ENCODE measurements around the gene RNF44.

RNF44 gene

GRCh38 chr5:176536902-176537553 is at the start of gene RNF44:
Gene RNF44 (minus strand): TSS chr5:176537402. CDS start chr5:176532472, 4,930 bp downstream.
- peak; percentile 99 for DNase-seq

DNA sequence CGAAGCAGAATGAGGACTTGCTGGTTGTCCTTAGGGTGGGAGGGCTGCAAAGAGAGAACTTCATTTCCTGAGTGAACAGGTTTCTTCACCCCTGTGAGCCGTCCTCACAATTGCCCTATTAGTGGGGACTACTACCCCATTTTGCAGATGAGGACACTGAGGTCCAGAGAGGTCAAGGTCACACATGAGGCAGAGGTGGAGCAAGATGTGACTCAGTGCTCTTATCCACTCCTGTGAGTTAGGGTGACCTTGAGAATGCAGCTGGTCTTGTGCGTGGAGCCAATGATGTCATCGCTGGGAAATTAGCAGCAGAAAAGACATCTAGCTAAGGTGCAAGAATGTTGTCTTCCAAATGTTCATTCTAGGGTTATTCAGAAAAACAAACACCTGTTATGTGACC is 45.9 kb upstream of the RNF44 start:
- DNase-seq: no peak

DNA sequence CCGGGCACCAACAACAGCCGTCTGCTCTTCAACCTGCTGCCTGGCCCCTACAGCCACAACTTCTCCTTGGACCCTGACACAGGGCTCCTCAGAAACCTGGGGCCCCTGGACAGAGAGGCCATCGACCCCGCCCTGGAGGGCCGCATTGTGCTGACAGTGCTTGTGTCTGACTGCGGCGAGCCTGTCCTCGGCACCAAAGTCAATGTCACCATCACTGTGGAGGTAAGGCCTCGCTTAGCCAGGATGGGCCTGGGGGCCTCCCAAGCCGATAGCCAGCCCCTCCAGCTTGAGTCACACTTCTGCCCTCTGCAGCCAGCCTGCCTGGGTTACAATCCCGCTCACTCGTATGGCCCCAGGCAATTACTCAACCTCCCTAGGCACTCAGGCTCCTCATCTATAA is 44.2 kb upstream of the RNF44 start:
- DNase-seq: no peak

DNA sequence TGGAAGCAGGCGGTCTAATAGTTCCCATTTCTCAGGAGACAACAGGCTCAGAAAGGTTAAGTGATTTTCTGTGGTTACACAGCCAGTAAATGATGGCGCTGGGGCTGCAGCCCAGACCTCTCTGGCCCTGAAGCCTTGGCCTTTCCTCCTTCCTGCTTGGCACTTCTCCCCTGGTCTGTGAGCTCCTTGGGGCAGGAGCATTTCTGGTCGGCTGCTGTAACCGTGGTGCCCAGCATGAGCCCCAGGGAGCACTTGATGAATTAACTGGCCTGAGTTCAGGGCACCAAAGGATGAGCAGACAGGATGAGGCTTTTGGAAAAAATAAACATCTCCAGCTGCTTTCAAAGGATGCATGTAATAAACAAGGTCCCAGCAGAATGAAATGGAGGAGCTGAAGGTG is 42.1 kb upstream of the RNF44 start:
- DNase-seq: no peak

DNA sequence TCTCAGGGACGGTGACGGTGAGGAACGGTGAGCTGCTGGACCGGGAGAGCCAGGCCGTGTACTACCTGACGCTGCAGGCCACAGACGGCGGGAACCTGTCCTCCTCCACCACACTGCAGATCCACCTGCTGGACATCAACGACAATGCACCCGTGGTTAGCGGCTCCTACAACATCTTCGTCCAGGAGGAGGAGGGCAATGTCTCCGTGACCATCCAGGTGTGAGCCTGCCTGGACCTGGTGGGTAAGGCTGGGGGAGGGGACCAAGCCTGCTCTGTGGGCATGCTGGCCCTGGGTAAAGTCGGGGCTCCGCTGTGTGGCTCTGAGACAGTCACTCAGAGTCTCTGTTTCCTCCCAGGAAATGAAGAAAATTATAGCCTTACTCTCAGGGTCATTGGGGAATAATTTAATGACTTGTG is 41.2 kb upstream of the RNF44 start:
- peak; percentile 22 for DNase-seq

DNA sequence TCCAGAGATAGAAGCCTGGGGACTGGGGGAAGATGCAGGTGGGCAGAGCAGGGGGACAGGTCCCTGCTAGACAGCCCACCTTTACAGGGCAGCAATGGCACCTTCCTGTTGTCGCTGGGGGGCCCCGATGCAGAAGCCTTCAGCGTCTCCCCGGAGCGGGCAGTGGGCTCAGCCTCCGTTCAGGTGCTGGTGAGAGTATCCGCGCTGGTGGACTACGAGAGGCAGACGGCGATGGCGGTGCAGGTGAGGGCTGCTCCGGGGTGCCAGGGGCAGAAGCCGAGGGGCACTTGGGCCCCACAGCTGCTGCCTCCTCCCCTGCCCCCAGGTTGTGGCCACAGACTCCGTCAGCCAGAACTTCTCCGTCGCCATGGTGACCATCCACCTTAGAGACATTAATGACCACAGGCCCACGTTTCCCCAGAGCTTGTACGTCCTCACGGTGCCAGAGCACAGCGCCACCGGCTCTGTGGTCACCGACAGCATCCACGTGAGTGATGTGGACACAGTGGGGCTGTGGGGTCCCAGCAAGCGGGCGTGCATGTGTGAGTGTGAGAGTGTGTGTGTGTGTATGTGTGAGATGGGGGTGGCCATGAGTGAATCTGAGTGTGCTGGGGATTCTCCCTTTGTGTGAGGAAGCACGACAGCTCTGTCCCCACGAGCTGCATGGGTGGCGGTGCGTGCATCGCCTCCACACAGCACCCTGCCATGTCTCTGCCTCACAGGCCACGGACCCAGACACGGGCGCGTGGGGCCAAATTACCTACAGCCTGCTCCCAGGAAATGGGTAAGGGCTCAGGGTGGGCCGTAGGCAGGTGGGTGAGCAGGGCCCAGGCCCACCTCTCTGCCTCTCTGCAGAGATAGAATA is 40.3 kb upstream of the RNF44 start:
- no peak for DNase-seq

GRCh38 chr5:176575488-176576422 is 38.6 kb upstream of the RNF44 start:
- DNase-seq: no peak

- DNase-seq: no peak
Observed at GRCh38 chr5:176575066-176575465, 37.9 kb upstream of the RNF44 start.

- DNase-seq: no peak
Observed at GRCh38 chr5:176574297-176574591, 37.0 kb upstream of the RNF44 start.

DNA sequence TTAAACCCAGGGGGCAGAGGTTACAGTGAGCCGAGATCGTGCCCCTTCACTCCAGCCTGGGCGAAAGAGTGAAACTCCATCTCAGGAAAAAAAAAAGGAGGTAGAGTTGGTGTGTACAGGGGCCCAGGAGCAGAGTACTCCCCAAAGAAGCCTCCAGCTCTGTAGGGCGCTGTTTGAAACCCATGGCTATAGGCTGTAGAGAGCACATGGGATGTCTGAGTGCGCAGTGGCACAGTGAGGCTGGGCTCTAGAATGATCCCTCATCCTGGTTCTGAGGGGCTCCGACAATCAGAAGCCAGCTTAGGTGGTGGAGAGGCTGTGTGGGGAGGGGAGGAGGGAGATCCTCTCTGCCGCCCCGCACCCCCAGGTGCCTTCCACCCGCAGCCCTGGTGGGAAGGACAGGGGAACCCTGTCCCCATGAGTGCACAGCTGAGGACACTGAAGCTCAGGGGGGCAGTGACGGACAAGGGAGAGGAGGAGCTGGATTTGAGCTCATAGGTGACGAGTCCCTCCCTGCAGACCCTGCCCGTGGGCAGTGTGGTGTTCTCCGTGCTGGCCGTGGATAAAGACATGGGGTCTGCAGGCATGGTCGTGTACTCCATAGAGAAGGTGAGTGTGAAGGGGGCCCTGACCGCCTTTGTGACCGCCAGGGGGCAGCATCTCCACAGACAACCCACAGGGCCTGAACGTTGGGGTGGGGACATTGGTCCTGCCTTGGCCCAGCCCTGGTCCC is 36.5 kb upstream of the RNF44 start:
- peak; percentile 61 for DNase-seq

- no peak for DNase-seq
Observed at GRCh38 chr5:176570044-176570443, 32.8 kb upstream of the RNF44 start.

DNA sequence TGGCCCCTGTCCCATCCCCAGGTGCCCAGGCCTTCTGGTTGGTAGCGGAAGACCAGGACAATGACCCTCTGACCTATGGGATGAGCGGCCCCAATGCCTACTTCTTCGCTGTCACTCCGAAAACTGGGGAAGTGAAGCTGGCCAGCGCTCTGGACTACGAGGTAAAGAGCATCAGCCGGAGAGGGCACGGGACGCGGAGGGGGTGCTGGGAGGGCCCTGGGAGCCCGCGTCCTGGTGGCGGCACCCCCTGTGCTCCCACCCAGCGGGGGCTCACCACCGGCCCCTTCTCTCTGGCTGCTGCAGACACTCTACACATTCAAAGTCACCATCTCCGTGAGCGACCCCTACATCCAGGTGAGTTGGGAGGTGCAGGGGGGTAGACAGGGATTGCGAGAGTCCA is 31.5 kb upstream of the RNF44 start:
- DNase-seq: no peak

DNA sequence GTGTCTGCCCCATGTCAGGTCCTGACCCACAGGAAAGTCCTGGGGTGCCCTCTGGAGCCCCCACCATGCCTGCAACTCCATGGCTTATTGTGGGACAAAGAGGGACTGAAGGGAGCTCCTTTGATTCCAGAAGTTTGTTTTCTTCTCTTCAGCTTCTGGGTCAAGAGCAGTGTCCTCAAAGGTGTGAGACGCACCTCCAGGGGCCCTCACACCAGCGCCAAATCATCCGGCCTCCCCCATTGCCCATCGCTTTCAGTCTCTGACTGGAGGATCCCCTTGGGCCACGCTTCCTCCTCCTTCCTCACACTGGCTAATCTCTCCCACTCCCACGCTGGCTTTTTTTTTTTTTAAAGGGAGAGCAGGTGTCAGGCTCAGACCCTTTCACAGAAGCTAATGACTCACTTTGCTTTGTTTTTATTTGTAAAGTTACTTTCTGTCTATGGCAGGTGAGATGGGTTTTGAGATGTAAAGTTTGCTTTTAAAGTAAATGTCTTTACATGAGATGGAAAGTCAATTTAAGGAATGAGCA is 28.6 kb upstream of the RNF44 start:
- no peak for DNase-seq

DNA sequence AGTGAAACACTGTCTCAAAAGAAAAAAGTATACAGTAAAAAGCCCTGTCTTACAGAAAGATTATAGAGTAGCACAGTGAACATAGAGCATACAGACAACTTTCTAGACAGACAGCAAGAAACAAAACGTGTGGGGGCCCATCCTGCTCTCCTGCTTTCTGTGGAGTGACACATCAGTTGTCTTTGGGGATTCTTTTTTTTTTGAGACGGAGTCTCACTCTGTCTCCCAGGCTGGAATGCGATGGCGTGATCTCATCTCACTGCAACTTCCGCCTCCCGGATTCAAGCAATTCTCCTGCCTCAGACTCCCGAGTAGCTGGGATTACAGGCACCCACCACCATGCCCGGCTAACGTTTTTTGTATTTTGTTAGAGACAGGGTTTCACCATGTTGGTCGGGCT is 26.8 kb upstream of the RNF44 start:
- no peak for DNase-seq

- DNase-seq: no peak
Observed at GRCh38 chr5:176562189-176562588, 25.0 kb upstream of the RNF44 start.

DNA sequence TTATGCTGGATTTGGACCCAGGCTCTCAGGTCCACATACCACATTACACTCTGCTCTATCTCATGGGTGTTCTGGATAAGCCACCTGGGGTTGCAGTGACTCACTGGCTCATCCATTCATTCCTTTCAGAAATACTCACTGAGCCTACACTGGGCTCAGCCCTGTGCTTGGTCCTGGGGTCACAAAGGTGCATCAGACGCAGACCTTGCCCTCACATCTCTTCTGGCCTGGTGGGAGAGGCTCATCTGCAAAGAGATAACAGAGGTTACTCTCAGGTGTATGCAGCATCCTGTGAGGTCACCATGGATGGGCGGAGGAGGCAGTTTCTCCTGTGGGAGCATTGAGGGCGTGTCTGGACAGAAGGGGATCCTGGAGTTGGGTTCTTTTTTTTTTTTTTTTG is 24.1 kb upstream of the RNF44 start:
- DNase-seq: no peak

DNA sequence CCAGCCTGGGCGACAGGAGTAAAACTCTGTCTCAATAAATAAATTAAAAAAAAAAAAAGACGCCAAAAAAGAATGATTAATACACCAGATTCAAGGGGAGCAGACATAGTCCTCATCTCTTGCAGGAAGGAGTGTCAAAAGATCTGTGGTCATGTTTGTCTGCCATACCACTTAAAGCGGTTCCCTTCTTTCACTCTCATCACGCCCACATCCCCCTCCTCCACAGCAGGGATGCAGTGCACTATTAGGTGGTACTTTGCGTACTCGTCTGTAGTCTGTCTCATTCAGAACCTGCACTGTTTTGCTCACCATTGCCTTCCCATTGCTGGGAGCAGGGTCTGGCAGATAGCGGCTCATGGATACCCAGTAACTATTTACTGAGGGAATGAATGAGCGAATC is 23.2 kb upstream of the RNF44 start:
- no peak for DNase-seq

GRCh38 chr5:176559683-176560082 is 22.5 kb upstream of the RNF44 start:
- no peak for DNase-seq

- no peak for DNase-seq
Observed at GRCh38 chr5:176557846-176558245, 20.6 kb upstream of the RNF44 start.

DNA sequence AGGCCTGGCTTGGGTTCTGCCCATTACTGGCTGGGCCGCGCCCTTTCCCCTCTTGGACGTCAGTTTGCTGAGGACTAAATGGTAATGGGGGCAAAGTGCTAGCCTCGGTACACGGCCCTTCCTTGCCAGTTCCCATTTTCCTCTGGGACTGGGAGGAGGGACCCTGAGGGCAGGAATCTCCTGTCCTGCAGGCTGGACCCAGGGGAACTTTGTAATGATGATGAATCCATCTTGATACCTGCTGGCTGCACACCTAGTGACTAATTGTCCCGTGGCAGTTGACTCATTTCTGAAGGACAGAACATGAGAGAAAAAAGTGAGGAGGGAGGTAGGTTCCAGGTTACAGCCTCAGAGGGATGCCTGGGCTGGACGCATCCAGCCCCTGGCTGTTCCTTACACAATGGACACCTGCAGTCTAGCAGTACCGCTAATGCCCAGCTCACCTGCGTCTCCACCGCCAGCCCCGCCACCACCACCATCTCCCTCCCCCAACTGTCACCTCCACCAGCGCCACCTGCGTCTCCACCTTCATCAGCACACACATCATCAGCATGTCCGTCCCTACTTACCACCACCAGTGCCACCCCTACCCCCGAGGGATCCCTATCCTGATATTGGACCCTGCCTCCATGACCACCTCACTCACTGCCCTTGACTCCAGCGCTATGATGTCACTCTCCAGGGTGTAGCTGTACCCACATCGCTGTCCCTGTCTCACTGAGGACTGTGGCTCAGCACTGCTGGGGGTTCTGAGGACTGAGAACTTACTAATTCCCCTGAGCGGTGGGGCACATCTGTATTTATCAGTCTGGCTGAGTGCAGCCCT is 16.3 kb upstream of the RNF44 start:
- DNase-seq: no peak

DNA sequence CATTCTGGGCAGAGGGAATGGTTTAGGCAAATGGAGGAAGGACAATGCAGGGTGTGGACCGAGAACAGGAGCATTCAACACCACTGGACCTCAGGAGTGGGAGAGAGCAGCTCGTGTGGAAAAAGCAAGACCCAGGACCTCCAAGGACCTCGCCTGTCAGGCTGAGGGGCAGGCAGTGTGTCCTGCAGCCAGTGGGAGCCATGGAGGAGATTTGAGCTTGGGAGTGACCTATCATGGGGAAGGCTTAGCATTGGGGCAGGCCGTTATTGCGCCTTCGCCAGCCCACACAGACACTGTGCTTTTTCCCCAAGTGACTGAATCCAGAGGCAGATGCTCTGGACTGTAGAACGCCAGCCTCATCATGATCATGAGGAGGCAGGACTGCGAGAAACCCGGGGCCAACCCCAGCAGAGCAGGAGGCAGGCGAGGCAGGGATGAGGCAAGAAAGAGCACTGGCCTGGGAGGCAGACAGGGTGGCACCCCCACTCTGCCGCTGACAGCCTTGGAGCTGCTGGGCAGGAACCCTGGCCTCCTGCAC is 15.2 kb upstream of the RNF44 start:
- no peak for DNase-seq
